GM21529 (cell line): Measurements from ENCODE around the gene DROSHA.

Experiments used
- ATAC-seq: cut with Tn5 transposase; IDR thresholded peaks from one replicate; pipeline ENCODE4 v1.9.1; 2021; ENCODE audit not compliant: unreplicated experiment

DROSHA gene

GRCh38 chr5:31355337-31355736, 176.6 kb downstream of the DROSHA start:
- ATAC-seq = no peak
